Activated CD4-positive, alpha-beta T cell treated with anti-CD3 and anti-CD28 coated beads, Interleukin-2, amount 50 U/mL, for 1 hour (primary cell): ENCODE results near the gene HAAO.
A peak's percentile ranks its signal among the peaks of the same experiment; 100 is the strongest.
"Not testable (repeated sequence)": the region's sequence is repeated elsewhere in the genome, so short reads cannot be mapped to it uniquely, and the experiment has no call there.

Experiments
- DNase-seq: peaks from one replicate; pipeline ENCODE4 v3.0.0-alpha.2; 2020

The HAAO gene

DNA sequence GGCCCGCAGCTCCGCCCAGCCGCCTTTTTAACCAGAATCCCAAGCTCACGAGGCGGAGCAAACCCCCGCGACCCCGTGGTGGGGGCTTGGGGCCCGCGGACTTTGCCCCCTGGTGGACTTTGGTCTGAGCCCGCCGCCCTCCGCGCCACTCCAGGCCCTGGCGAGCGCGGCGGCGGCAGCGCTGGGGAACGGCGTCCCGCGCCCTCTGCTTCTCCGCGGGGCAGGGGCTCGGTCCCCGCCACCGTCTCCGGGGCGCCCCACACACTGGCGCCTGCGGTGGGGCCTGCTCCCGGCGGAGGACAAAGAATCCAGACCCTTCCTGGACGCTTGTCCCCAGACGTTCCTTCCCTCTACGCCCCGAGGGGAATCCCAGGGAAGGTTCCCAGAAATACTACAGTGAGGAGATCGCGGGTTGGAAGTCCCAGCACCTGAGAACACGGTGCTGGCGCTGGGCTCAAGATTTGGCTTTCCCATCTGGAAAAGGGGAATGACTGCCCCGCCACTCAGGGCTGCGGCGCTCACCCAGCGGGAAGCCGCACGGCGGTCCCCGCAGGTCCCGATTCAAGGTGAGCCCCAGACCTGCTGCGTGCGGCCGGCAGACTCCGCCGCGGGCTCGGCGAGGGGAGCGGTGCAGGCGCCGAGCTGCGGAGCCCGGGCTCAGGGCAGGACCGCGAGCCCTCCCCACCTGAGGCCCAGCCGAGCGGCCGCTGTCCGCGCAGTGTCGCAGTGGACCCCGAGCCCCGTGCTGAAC, at the start of gene HAAO:
Gene HAAO, minus strand, starts transcription at position 1 of the 751 bp plus-strand sequence. CDS start 47 bp downstream, outside the sequence.
- DNase-seq: no peak

DNA sequence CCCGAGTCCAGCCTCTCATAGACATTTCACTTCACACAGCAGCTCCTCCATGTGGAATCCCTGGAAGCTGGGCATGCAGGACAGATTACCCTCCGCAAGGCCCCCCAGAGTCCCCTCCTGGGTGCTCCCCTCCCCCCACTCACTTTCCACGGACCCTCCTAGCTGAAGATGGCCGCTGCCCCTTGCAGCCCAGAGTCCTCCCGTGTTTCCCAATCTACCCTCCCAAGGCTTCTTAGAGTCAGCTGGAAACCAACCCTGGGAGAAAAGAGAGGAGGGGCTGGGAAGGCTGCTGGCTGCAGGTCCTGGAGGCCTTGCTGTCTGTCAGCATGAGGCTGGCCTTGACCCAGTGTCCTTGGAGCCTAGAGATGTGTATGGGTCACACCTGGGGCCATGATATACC, 49.0 kb upstream of the HAAO start:
- DNase-seq: no peak

- no peak for DNase-seq
Observed at GRCh38 chr2:42840760-42841159, 48.4 kb upstream of the HAAO start.

DNA sequence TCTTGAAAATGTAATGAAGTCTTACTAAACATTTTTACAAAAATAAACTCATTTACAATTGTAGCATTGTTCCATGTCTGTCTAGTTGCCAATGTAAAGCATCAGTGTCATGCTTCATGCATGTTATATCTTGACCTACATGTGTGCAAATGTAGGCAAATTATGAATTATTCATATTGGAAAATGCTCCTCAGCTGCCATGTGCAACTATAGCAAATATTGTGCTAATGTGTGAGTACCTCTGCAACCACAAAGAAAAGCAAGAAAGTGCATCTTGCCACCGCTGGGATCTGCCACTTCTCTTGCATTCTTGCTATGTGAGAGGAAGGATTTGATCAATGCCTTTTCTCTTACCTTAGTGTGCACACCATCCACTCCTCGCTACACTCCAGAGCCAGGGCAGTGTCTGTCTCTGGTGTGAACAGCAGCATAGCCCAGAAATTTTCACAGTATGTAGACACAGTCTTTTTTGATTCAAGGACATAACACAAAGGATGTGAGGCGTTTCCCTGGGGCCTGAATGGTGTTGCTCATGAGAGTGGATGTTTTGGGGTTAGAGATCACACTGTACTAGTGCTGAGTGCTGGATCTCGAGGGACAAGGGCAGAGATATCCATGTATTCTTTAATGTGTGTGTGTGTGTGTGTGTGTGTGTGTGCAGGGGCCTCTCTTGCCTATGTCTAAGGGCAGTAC, 47.6 kb upstream of the HAAO start:
- DNase-seq: no peak

GRCh38 chr2:42838133-42838532, 45.8 kb upstream of the HAAO start:
- no peak for DNase-seq

DNA sequence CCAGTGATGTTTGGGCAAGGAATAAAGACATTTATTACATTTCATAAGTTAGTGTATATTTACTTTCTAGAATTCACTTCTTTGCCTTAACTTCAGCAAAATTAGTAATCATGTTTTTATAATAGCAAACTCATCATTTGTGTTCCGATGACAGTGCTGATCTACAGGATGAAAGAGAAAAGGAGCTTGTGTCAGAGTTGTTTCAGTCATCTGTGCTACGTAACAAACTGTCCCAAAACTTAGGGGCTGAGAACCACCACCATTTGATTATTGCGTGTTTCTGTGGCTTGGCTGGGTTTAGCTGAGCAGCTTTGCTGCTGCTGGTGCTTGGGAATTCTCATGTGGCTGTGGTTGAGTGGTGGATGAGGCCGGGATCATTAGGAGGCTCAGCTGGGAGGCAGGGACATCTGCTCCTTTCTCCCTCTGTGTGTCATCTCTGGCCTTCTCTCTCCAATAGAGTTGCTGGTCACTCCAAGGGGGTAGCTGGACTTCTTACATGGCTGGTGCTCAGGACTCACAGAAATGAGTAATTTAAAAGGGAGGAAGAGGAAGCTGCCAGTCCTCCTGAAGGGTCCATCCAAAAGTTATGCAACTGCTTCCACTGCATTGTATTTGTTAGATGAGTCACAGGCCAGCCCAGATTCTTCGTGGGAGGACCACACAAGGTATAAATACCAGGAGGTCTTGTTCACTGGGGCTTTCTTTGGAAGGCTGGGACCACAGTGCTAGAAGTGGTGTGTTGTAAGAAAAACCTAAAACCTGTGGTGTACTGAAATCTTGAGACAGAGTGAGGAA, 43.4 kb upstream of the HAAO start:
- DNase-seq: no peak

GRCh38 chr2:42834161-42834560, 41.8 kb upstream of the HAAO start:
- no peak for DNase-seq

GRCh38 chr2:42832289-42832634, 39.9 kb upstream of the HAAO start:
- DNase-seq: no peak

DNA sequence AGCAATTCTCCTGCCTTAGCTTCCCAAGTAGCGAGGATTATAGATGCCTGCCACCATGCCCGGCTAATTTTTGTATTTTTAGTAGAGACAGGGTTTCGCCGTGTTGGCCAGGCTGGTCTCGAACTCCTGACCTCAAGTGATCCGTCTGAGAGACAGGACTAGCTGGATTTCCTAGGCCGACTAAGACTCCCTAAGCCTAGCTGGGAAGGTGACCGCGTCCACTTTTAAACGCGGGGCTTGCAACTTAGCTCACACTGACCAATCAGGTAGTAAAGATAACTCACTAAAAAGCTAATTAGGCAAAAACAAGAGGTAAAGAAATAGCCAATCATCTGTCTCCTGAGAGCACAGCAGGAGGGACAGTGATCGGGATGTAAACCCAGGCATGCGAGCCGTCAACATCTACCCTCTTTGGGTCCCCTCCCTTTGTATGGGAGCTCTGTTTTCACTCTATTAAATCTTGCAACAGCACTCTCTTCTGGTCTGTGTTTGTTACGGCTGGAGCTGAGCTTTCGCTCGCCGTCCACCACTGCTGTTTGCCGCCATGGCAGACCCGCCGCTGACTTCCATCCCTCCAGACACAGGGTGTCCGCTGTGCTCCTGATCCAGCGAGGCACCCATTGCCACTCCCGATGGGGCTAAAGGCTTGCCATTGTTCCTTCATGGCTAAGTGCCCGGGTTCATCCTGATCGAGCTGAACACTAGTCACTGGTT, 39.3 kb upstream of the HAAO start:
- not testable (repeated sequence) for DNase-seq

DNA sequence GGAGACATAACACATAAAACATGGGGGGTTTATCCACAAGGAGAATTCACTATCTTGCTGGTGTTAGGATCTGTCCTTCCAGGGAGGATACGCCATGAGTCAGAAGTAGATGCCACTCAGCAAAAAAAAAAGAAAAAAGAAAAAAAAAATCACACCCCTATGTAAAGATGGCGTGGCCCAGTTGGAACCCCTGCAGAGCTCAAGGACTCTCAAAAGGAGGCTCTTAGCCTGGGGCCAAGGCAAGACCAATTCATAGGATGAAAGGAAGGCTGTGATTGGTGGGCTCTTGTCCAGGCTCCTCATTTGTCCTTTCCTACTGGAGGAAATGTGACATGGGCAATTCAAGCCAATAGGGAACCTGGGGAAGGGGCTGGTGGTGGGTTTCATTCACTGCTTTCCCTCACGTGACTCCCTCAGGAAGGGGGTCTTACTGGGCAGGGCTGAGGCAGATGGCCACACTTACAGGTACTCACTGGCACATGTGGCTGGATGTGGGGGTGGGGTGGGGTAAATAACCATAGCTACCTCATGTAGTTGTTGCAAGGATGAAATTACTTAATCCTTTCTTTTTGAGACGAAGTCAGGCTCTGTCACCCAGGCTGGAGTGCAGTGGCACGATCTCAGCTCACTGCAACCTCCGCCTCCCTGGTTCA, 38.7 kb upstream of the HAAO start:
- no peak for DNase-seq

DNA sequence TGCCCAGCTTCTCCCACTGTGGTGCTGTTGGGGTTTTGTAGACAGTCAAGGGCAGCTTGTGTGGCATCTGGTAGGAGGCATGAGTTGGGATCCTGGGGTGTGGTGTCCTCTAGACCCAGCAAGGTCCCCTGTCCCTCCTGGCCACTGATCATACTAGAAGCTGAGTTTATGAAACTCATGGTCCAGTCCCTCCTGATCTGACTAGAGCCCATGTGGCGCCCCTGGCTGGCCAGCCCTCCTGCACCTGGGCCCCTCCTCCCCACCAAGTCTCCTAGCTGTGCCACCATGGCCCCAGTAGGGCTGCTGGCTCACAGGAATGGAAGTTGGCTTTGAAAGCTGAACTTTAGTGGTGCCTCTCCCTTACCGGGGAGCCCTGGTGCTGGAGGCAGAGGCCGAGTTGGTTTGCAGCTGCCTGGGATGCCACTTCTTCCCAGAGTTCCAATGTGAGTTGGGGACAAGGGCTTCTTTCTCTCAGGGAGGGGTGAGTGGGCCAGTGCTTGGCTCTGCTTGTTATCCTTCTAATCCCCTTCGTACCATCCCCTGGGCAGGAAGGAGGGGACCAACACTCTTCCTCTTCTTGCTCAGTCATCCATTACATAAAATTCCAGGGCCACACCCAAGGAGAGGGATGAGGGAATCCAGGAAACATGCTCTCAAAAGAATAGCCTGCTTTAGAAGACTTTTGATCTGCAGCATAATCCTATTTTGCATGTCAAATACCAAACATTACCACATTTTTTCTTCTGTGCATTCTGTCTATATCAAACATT, 37.5 kb upstream of the HAAO start:
- DNase-seq: no peak

GRCh38 chr2:42828487-42829425, 36.4 kb upstream of the HAAO start:
- peak; percentile 64 for DNase-seq

DNA sequence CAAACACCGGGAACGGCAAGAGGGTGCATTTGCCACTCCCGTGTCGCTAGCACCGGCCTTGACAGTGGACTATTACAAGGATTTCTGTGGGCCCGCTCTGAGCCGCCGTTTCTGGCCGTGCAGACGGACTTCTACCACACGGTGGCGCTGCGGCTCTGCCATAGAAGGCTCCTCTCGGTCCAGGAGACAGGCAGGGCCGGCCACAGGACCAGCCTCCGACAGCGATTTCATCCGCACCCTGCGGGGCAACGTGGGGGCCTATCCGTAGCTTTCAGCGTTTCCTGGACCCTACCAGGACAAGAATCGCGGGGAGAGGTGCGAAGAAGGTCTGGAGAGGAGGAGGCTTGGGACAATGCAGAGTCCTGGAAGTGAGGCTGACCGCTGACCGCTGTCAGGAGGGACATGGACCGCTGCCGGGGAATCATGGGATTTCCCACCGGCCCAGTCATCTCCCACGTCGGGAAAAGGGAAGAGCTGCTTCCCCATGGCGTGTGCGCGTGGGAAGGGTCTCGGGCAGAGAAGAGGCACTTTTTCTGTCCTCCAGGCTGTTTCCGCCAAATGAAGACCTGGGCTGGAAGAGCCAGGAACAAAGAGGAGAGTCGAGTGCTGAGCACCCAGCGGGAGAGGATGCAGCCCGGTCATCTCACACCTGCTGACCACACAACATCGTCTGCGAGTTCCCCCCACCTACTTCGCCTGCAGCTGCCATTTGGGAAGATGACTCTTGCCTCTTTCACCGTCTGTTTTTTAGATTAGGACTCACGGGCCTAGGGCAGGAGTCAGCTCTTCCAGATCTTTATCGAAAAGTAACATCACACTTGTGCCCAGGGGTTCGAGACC, 35.5 kb upstream of the HAAO start:
- DNase-seq: peak; percentile 82

- no peak for DNase-seq
Observed at GRCh38 chr2:42826231-42826630, 33.8 kb upstream of the HAAO start.

- no peak for DNase-seq
Observed at GRCh38 chr2:42824454-42824807, 32.0 kb upstream of the HAAO start.

- no peak for DNase-seq
Observed at GRCh38 chr2:42823744-42824453, 31.5 kb upstream of the HAAO start.

DNA sequence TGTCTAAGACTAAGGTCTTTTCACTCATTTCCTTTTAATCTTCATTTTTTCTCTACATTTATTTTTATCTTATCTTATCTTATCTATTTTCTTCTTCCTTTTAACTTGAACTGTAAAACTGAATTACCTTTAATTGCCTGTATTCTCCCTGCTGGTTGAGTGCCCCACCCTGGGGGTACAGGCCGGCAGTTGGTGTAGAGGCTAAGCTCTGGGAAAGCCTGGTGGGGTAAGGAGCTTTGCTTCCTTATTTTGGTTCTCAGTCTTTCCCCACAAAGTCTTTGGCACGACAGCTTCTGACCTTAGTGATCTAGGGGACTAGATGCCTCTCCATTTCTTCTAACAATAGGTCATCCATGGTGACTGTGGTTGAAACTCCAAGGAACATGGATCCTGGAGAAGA, 26.8 kb upstream of the HAAO start:
- DNase-seq: no peak

DNA sequence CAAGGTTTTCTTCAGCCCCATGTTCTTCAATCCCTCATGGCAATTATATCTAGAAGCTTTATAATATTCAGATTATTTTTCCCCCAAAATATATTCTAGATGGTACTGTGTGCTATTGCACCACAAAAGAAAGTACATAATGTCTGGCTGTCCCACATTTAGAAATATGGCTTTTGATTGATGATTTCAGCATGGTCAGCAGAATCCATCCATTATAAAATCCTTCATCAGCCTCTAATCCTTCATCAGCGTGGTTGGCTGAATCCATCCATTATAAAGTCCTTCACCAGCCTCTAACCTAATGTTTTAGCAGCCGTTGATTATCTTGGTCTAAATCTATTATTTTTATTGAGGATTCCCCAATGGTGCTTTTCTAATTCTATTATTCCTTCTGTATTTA, 23.3 kb upstream of the HAAO start:
- DNase-seq: no peak

DNA sequence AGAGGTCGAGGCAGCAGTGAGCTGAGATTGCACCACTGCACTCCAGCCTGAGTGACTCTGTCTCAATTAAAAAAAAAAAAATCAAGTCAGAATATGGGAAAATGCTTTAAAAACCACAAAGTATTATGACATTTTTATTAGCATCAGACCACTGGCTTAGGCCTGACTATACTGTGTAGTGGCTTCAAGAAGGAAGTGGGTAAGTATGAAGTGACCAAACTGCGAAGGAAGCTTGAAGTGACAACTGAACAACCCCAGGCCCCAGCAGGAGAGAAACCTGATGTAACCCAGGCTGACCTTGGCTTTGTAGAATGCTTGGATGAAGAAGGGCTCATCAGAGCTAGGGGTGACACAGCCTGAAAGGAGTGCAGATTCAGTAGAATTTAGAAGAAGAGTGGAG, 21.4 kb upstream of the HAAO start:
- DNase-seq: no peak
